GM13976 (cell line): ENCODE measurements around the gene RASAL2.
A peak's percentile ranks its signal among the peaks of the same experiment; 100 is the strongest.

Experiments
- DNase-seq: peaks from one replicate; pipeline ENCODE4 v3.0.0; 2012; ENCODE audit warnings: low spot score
- CTCF ChIP-seq: IDR thresholded peaks from 2 replicates; pipeline ENCODE4 v1.5.1; 2012; ENCODE audit warnings: borderline replicate concordance, mild to moderate bottlenecking; ENCODE audit not compliant: insufficient read depth; ENCODE audit errors: extremely low read depth, missing control alignments, control extremely low read depth
- in situ Hi-C: fragments of 300-500 bp; cut with MboI; formaldehyde crosslinking; loops from one replicate; pipeline ENCODE4 v1.12.0; 2022; ENCODE audit warnings: low sequenced_read_pairs, mixed read lengths, inconsistent platforms; ENCODE audit not compliant: unreplicated experiment

RASAL2 gene

DNA sequence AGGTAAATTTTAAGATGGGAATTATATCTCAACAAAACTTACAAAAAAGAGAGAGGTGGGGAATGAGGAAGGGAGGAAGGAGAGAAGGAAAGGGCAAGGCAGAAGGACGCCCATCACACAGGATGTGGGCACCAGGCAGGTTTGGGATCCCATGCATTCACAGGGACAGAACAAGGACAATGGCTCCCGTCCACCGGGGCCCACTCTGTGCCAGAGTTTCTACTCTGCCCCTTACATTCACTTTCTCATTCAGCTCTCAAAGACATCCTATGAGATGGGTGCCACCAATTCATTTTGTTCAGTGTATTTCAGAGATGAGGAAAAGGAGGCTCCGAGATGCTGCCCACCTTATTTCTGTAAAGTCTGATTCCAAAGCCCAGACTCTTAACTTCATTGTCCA, 395.5 kb downstream of the RASAL2 start:
- DNase-seq, result peak; percentile 7
- TF ChIP-seq CTCF, result no peak
- in situ Hi-C loops, result no loop called here

DNA sequence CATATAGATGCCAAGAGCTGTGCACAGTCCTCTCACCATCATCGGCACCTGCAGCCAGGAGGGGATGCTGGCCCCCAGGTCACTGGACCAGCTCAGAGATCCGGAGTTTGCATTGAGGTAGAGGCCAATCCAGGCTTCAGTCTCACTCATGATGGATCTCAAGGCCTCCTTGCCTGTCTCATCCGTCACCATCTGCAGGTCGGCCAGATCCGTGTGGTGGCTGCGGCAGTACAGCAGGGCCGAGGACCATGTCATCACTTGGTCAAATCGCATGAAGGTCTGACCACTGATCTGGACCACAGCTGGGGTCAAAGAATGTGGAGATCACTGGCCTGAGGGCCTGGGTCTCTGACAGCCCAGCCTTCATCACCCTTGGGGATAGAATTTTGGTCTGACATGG, 396.2 kb downstream of the RASAL2 start:
- in situ Hi-C loops, result no loop called here
- peak; percentile 8 for DNase-seq
- no peak for TF ChIP-seq CTCF

GRCh38 chr1:178490967-178491366, 397.1 kb downstream of the RASAL2 start:
- peak; percentile 7 for DNase-seq
- in situ Hi-C loops, result no loop called here
- TF ChIP-seq CTCF, result no peak

- peak; percentile 9 for DNase-seq
- in situ Hi-C loops, result no loop called here
- no peak for TF ChIP-seq CTCF
These were observed 397.8 kb downstream of the RASAL2 start for GRCh38 chr1:178491721-178492120.

DNA sequence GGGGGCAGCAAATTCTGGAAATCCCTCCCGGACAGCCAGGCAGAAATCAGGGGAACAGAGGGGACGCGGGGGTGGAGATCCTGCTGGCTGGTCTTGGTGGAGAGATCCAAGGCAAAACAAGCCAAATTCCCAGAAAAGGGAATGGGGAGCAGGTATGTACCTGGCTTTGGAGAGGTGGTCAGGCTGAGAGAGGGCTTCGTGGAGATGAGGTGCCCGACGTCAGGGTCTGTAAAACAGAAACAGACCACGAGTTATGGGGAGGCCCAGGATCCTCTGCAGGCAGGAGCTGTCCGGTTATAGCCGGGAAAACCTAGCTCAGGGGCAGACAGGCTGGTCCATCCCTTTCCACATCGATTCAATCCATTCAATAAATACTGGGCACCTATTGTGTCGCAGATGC, 398.4 kb downstream of the RASAL2 start:
- in situ Hi-C loops, result no loop called here
- no peak for TF ChIP-seq CTCF
- peak; percentile 5 for DNase-seq

DNA sequence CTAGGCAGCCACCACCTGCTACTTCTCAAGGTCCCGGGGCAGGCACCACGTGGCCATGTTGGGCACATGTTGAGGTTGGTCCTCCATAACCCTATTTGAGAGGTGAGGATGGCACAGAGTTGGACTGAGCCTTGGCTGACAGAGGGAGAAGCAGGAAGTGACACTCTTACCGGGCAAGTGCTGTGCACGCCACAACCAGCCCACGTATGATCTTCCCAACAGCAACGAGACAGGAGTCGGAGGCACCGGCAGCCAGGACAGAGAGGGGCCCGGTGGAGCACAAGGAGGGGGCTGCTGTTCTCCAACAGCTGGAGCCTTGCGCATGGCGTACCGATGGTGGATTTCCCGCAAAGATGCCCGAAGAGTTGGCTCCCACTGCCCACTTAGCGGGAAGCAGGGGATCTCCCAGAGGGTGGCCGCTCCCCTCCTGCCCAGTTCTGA, 399.4 kb downstream of the RASAL2 start:
- TF ChIP-seq CTCF, result no peak
- peak; percentile 11 for DNase-seq
- in situ Hi-C loops, result no loop called here

- no peak for TF ChIP-seq CTCF
- no peak for DNase-seq
- in situ Hi-C loops, result no loop called here
These were observed 400.7 kb downstream of the RASAL2 start for GRCh38 chr1:178494569-178494971.
